GM23338 (cell line): Measurements from ENCODE around the gene TNNC1. TPM values are rescaled to one million over a fixed set of nuclear protein-coding genes. Genes with fewer than 3 reads are reported as not detected.

Source experiments
- ATAC-seq: fragments of 200-7000 bp; cut with Tn5 transposase; 3 replicates; pipeline ENCODE4 v1.9.1; 2020
- DNase-seq: peaks from one replicate; pipeline ENCODE4 v3.0.0-alpha.2; 2015; ENCODE audit warnings: low spot score
- H2AFZ ChIP-seq: fragments of 200-600 bp; sonication (generic); 2 replicates; pipeline ENCODE4 v1.8.0; 2016; ENCODE audit warnings: antibody characterized with exemption, mild to moderate bottlenecking, moderate library complexity
- H3F3A ChIP-seq: fragments of 200-600 bp; sonication (generic); replicated peaks from 2 replicates; pipeline ENCODE4 v1.8.0; 2017; ENCODE audit warnings: antibody characterized with exemption, mixed run types, low read depth
- H3K27ac ChIP-seq: fragments of 200-600 bp; sonication (generic); 2 replicates; pipeline ENCODE4 v1.6.1; 2016; ENCODE audit warnings: low read depth
- H3K27me3 ChIP-seq: fragments of 200-600 bp; sonication (generic); 2 replicates; pipeline ENCODE4 v1.8.0; 2016; ENCODE audit warnings: mild to moderate bottlenecking, mixed run types, moderate library complexity; ENCODE audit not compliant: insufficient read depth
- H3K36me3 ChIP-seq: fragments of 200-600 bp; sonication (generic); 2 replicates; pipeline ENCODE4 v1.8.0; 2016; ENCODE audit warnings: mild to moderate bottlenecking; ENCODE audit not compliant: insufficient read depth
- H3K4me1 ChIP-seq: fragments of 200-600 bp; sonication (generic); 2 replicates; pipeline ENCODE4 v1.8.0; 2016; ENCODE audit warnings: mild to moderate bottlenecking, moderate library complexity; ENCODE audit not compliant: insufficient read depth
- H3K4me2 ChIP-seq: fragments of 200-600 bp; sonication (generic); 2 replicates; pipeline ENCODE4 v1.7.1; 2017; ENCODE audit warnings: mixed run types
- H3K4me3 ChIP-seq: fragments of 200-600 bp; sonication (generic); 2 replicates; pipeline ENCODE4 v1.6.1; 2016; ENCODE audit warnings: mixed run types
- H3K79me2 ChIP-seq: fragments of 200-600 bp; sonication (generic); replicated peaks from 2 replicates; pipeline ENCODE4 v1.8.0; 2017; ENCODE audit warnings: mild to moderate bottlenecking; ENCODE audit not compliant: insufficient read depth
- H3K9me2 ChIP-seq: fragments of 200-600 bp; sonication (generic); 2 replicates; pipeline ENCODE4 v1.8.0; 2017; ENCODE audit not compliant: insufficient read depth
- H4K20me1 ChIP-seq: fragments of 200-600 bp; sonication (generic); replicated peaks from 2 replicates; pipeline ENCODE4 v1.8.0; 2017; ENCODE audit warnings: mild to moderate bottlenecking; ENCODE audit not compliant: insufficient read depth
- H3K27ac Mint-ChIP-seq: 2 replicates; pipeline ENCODE4 v1.8.0; 2020; ENCODE audit warnings: inconsistent platforms, mild to moderate bottlenecking, moderate library complexity, mixed read lengths
- H3K27me3 Mint-ChIP-seq: 3 replicates; pipeline ENCODE4 v1.8.0; 2022; ENCODE audit warnings: low read depth, mild to moderate bottlenecking, moderate library complexity, mixed read lengths, inconsistent platforms; ENCODE audit not compliant: insufficient read depth, poor library complexity
- H3K36me3 Mint-ChIP-seq: 3 replicates; pipeline ENCODE4 v1.8.0; 2021; ENCODE audit warnings: low read depth, mild to moderate bottlenecking, inconsistent platforms, moderate library complexity, mixed read lengths
- H3K4me1 Mint-ChIP-seq: 3 replicates; pipeline ENCODE4 v1.8.0; 2020; ENCODE audit warnings: mild to moderate bottlenecking, inconsistent platforms, mixed read lengths
- H3K4me3 Mint-ChIP-seq: 3 replicates; pipeline ENCODE4 v1.8.0; 2021; ENCODE audit warnings: moderate library complexity, mild to moderate bottlenecking, inconsistent platforms, mixed read lengths
- H3K9me3 Mint-ChIP-seq: 3 replicates; pipeline ENCODE4 v1.8.0; 2020; ENCODE audit warnings: moderate library complexity, mild to moderate bottlenecking, inconsistent platforms, mixed read lengths
- CREB1 ChIP-seq: fragments of 250-450 bp; sonication (Bioruptor Pico); IDR thresholded peaks from 2 replicates; pipeline ENCODE4 v1.5.0; 2020; ENCODE audit warnings: low read depth, mild to moderate bottlenecking, moderate library complexity
- CTCF ChIP-seq, 2 experiments: fragments of 200-600 bp in 1 of 2; sonication (generic) in 1 of 2; conservative IDR thresholded peaks; 2 replicates each; pipeline versions ENCODE4 v1.5.1 to v1.6.1; 2016 to 2017; ENCODE audit warnings: antibody characterized with exemption in 2 of 2, low read depth in 2 of 2, mild to moderate bottlenecking in 2 of 2, moderate library complexity in 1 of 2
- ETS1 ChIP-seq: IDR thresholded peaks from 2 replicates; pipeline ENCODE4 v1.6.1; 2016; ENCODE audit warnings: antibody characterized with exemption
- EZH2 ChIP-seq: fragments of 200-600 bp; sonication (generic); IDR thresholded peaks from one replicate; pipeline ENCODE4 v1.8.0; 2017; ENCODE audit warnings: antibody characterized with exemption, mild to moderate bottlenecking, low read depth; ENCODE audit not compliant: unreplicated experiment
- JUNB ChIP-seq: IDR thresholded peaks from one replicate; pipeline ENCODE4 v1.6.1; 2016; ENCODE audit warnings: antibody characterized with exemption; ENCODE audit not compliant: unreplicated experiment
- NANOG ChIP-seq: IDR thresholded peaks from 2 replicates; pipeline ENCODE4 v1.6.1; 2016; ENCODE audit warnings: antibody characterized with exemption, borderline replicate concordance
- POLR2AphosphoS5 ChIP-seq: IDR thresholded peaks from 2 replicates; pipeline ENCODE4 v1.6.1; 2016; ENCODE audit warnings: antibody characterized with exemption, low read depth
- REST ChIP-seq: IDR thresholded peaks from one replicate; pipeline ENCODE4 v1.6.1; 2018; ENCODE audit warnings: antibody characterized with exemption; ENCODE audit not compliant: unreplicated experiment
- STAT1 ChIP-seq: IDR thresholded peaks from one replicate; pipeline ENCODE4 v1.6.1; 2016; ENCODE audit warnings: antibody characterized with exemption; ENCODE audit not compliant: unreplicated experiment
- ZNF114 ChIP-seq: fragments of 250-450 bp; sonication (Bioruptor Pico); IDR thresholded peaks from 2 replicates; pipeline ENCODE4 v1.5.0; 2020; ENCODE audit warnings: mild to moderate bottlenecking, moderate library complexity
- ZNF331 ChIP-seq: fragments of 250-450 bp; sonication (Bioruptor Pico); IDR thresholded peaks from 2 replicates; pipeline ENCODE4 v1.5.0; 2020; ENCODE audit warnings: low read depth, mild to moderate bottlenecking, moderate library complexity
- ZNF462 ChIP-seq: fragments of 250-450 bp; sonication (Bioruptor Pico); IDR thresholded peaks from 2 replicates; pipeline ENCODE4 v1.5.0; 2020; ENCODE audit warnings: mild to moderate bottlenecking, moderate library complexity
- polyA plus RNA-seq: library from polyadenylated mRNA; unstranded; fragments of >200 nt; fragmentation: Nextera tagmentation; extraction: Ambion mirVana; gene quantifications from 2 replicates; pipeline ENCODE4 v1.2.1, GENCODE V29; 2016
- total RNA-seq: library from RNA; depleted of rRNA; stranded (reverse); fragments of >200 nt; shearing (Covaris generic); gene quantifications from 2 replicates; pipeline ENCODE4 v1.2.3, GENCODE V29; 2014

TNNC1 gene
- total and polyA plus RNA-seq, 2 experiments from 2014 or later: 6.5 to 6.9 TPM

- no peak for TF ChIP-seq CTCF (conservative IDR thresholded peaks at IDR 0.05; ENCODE audit: low read depth in 2 of 2)
- no peak for TF ChIP-seq POLR2AphosphoS5
- no peak for TF ChIP-seq ETS1
- no peak for TF ChIP-seq ZNF462 (CRISPR knock-in tag)
- TF ChIP-seq ZNF114: no peak
- TF ChIP-seq STAT1: no peak
- TF ChIP-seq JUNB: no peak
- TF ChIP-seq CREB1 (CRISPR knock-in tag): no peak
- TF ChIP-seq REST: no peak
- no peak for TF ChIP-seq NANOG
- TF ChIP-seq ZNF331 (CRISPR knock-in tag): no peak
- TF ChIP-seq EZH2: no peak
- Histone ChIP-seq H3K9me2 (no peaks in the 10 kb centered on the region), H3K79me2 (no peaks in the 10 kb centered on the region; the same call in 1 of the 2 replicates), H3F3A (0 out of 2 replicates have a peak, but pooled peaks cover 7% of the 10 kb centered on the region), H3K27ac (no peak overlapping the region), H3K4me3 (no peak overlapping the region), H4K20me1 (peaks cover 12% of the 10 kb centered on the region), H3K27me3 (no peaks in the 10 kb centered on the region), H3K4me2 (no peak overlapping the region), H3K36me3 (peaks cover 21% of the 10 kb centered on the region), H2AFZ (no peak overlapping the region), H3K4me1 (no peaks in the 10 kb centered on the region)
- ATAC-seq (no peak), DNase-seq (no peak)
- peaks cover 76% of the 10 kb centered on the region for H3K36me3 Mint-ChIP-seq
- peaks cover 6% of the 10 kb centered on the region for H3K27me3 Mint-ChIP-seq
- no peak overlapping the region for H3K27ac Mint-ChIP-seq
- H3K9me3 Mint-ChIP-seq: no peaks in the 10 kb centered on the region; the same call in 2 of the 3 replicates
- H3K4me3 Mint-ChIP-seq: no peak overlapping the region
- no peaks in the 10 kb centered on the region; the same call in 2 of the 3 replicates for H3K4me1 Mint-ChIP-seq
Observed at GRCh38 chr3:52479877-52480575, 26.2 kb upstream of the TNNC1 start.
